ENCODE results near the gene RTCA. TPM values are rescaled to one million over a fixed set of nuclear protein-coding genes. Genes with fewer than 3 reads are reported as not detected.

The RTCA gene
- total RNA-seq, 1 experiment from 2014 or later = 33.6 TPM

- Mint-ChIP-seq H3K36me3 (ENCODE audit: insufficient read depth in 1 of 3, low read depth in 3 of 3) (peaks cover 2 to 29% (median 14%) of the 10 kb centered on the region in 3 experiments; a peak in 5 of 7 replicates), H3K27me3 (ENCODE audit: low read depth) (no peaks in the 10 kb centered on the region), H3K4me3 (no peak overlapping the region), H3K9me3 (no peaks in the 10 kb centered on the region), H3K4me1 (no peaks in the 10 kb centered on the region), H3K27ac (peak overlapping the region in 1 of 3 experiments; percentile 62; a peak in 2 of 7 replicates)
- Histone ChIP-seq H2BK15ac (ENCODE audit: low read depth, low read length) (no peak overlapping the region), H3K14ac (ENCODE audit: insufficient read depth, low read length) (no peak overlapping the region), H3T11ph (ENCODE audit: low read length) (no peak overlapping the region), H2BK20ac (ENCODE audit: low read depth, low read length, poor library complexity, severe bottlenecking) (no peak overlapping the region), H4K20me1 (ENCODE audit: control insufficient read depth, insufficient read depth, insufficient read length) (no peaks in the 10 kb centered on the region), H3K23ac (ENCODE audit: insufficient read length, low read depth, low read length) (no peak overlapping the region), H3K23me2 (ENCODE audit: insufficient read length, low read depth, low read length, poor library complexity, severe bottlenecking) (no peaks in the 10 kb centered on the region), H2BK5ac (ENCODE audit: insufficient read length, low read length) (no peak overlapping the region), H3K9me3 (ENCODE audit: control insufficient read depth, low read depth, low read length) (no peaks in the 10 kb centered on the region), H3K27me3 (ENCODE audit: insufficient read depth, low read length) (no peaks in the 10 kb centered on the region), H4K5ac (ENCODE audit: insufficient read length, low read depth, low read length) (no peak overlapping the region), H3K4me2 (ENCODE audit: insufficient read depth, insufficient read length, low read length) (no peak overlapping the region), H4K91ac (ENCODE audit: insufficient read length, low read depth, low read length) (no peak overlapping the region), H3K18ac (ENCODE audit: insufficient read length, low read depth, low read length) (no peak overlapping the region), H3K79me1 (ENCODE audit: insufficient read depth, low read depth, low read length, poor library complexity, severe bottlenecking) (no peaks in the 10 kb centered on the region), H2AK5ac (ENCODE audit: insufficient read length, low read length) (no peak overlapping the region), H3K27ac (ENCODE audit: insufficient read length, low read depth, low read length) (no peak overlapping the region), H3K56ac (ENCODE audit: insufficient read length, low read depth, low read length) (no peak overlapping the region), H2BK12ac (ENCODE audit: insufficient read length, low read depth, low read length) (no peak overlapping the region), H3K79me2 (ENCODE audit: insufficient read depth, low read length) (no peaks in the 10 kb centered on the region), H2AFZ (ENCODE audit: low read length) (no peak overlapping the region), H3K9ac (ENCODE audit: extremely low read depth, insufficient read length, low read length) (no peak overlapping the region), H2BK120ac (ENCODE audit: low read depth, low read length, poor library complexity, severe bottlenecking) (no peak overlapping the region), H3K4ac (ENCODE audit: low read depth, low read length) (no peak overlapping the region), H4K8ac (replicated peaks; ENCODE audit: insufficient read length, low read depth, low read length) (no peak overlapping the region), H3K4me1 (ENCODE audit: insufficient read depth, low read length) (no peaks in the 10 kb centered on the region)
- no peak for DNase-seq
- TF ChIP-seq CTCF (conservative IDR thresholded peaks at IDR 0.05) = no peak
- no CpG with 5 or more reads among the region's 6 CpGs for WGBS (ENCODE audit: extremely low coverage, insufficient read length, low lambda C conversion rate)
These were observed 46.6 kb upstream of the RTCA start for GRCh38 chr1:100219457-100219856.
